SK-N-SH treated with all-trans-retinoic acid at 6 μM for 48 hours (cell line): ENCODE measurements around the gene PDIA4.

ENCODE experiments used
- ATAC-seq: fragments of 200-7000 bp; cut with Tn5 transposase; 3 replicates; pipeline ENCODE4 v1.9.1; 2020; ENCODE audit warnings: mild to moderate bottlenecking, moderate library complexity
- ARNTL ChIP-seq: fragments of 450-650 bp; formaldehyde crosslinking; IDR thresholded peaks from 2 replicates; pipeline ENCODE4 v1.5.0; 2020; ENCODE audit warnings: low read depth, mild to moderate bottlenecking, moderate library complexity, borderline replicate concordance
- BACH2 ChIP-seq: fragments of 250-450 bp; sonication (Bioruptor Pico); IDR thresholded peaks from 2 replicates; pipeline ENCODE4 v1.9.0; 2021; ENCODE audit warnings: mild to moderate bottlenecking, borderline replicate concordance
- CSDC2 ChIP-seq: fragments of 250-450 bp; sonication (Bioruptor Pico); IDR thresholded peaks from 2 replicates; pipeline ENCODE4 v1.5.0; 2020; ENCODE audit warnings: mild to moderate bottlenecking, moderate library complexity
- ESRRG ChIP-seq: fragments of 250-450 bp; sonication (Bioruptor Pico); IDR thresholded peaks from 2 replicates; pipeline ENCODE4 v1.6.1; 2021; ENCODE audit warnings: mild to moderate bottlenecking
- ISL1 ChIP-seq: fragments of 250-450 bp; sonication (Bioruptor Pico); IDR thresholded peaks from 2 replicates; pipeline ENCODE4 v2.1.2; 2022; ENCODE audit warnings: mild to moderate bottlenecking, moderate library complexity
- OSR1 ChIP-seq: fragments of 250-450 bp; sonication (Bioruptor Pico); IDR thresholded peaks from 2 replicates; pipeline ENCODE4 v1.8.0; 2022; ENCODE audit warnings: moderate library complexity, mild to moderate bottlenecking, inconsistent platforms
- PPARA ChIP-seq: fragments of 250-450 bp; sonication (Bioruptor Pico); IDR thresholded peaks from 2 replicates; pipeline ENCODE4 v1.5.0; 2020; ENCODE audit warnings: mild to moderate bottlenecking, borderline replicate concordance
- RARB ChIP-seq: fragments of 250-450 bp; sonication (Bioruptor Pico); IDR thresholded peaks from 2 replicates; pipeline ENCODE4 v1.8.0; 2021; ENCODE audit warnings: mild to moderate bottlenecking, moderate library complexity
- TCF4 ChIP-seq: fragments of 250-450 bp; sonication (Bioruptor Pico); IDR thresholded peaks from 2 replicates; pipeline ENCODE4 v1.8.0; 2021; ENCODE audit warnings: mild to moderate bottlenecking, moderate library complexity, borderline replicate concordance
- TOX ChIP-seq: fragments of 250-450 bp; sonication (Bioruptor Pico); IDR thresholded peaks from 2 replicates; pipeline ENCODE4 v1.8.0; 2021; ENCODE audit warnings: mild to moderate bottlenecking, moderate library complexity, borderline replicate concordance
- TSHZ2 ChIP-seq: fragments of 250-450 bp; sonication (Bioruptor Pico); IDR thresholded peaks from 2 replicates; pipeline ENCODE4 v1.5.0; 2020; ENCODE audit warnings: mild to moderate bottlenecking, moderate library complexity
- ZC3H10 ChIP-seq: fragments of 250-450 bp; sonication (Bioruptor Pico); IDR thresholded peaks from 2 replicates; pipeline ENCODE4 v1.5.1; 2021; ENCODE audit warnings: mild to moderate bottlenecking, moderate library complexity
- ZFP3 ChIP-seq: fragments of 250-450 bp; sonication (Bioruptor Pico); IDR thresholded peaks from 2 replicates; pipeline ENCODE4 v1.5.0; 2020; ENCODE audit warnings: mild to moderate bottlenecking, moderate library complexity
- ZFP30 ChIP-seq: fragments of 450-650 bp; formaldehyde crosslinking; IDR thresholded peaks from 2 replicates; pipeline ENCODE4 v1.5.0; 2022; ENCODE audit warnings: mild to moderate bottlenecking, moderate library complexity
- ZNF565 ChIP-seq: fragments of 450-650 bp; formaldehyde crosslinking; conservative IDR thresholded peaks from 2 replicates; pipeline ENCODE4 v1.5.0; 2020; ENCODE audit warnings: low read depth, mild to moderate bottlenecking, moderate library complexity
- ZNF70 ChIP-seq: fragments of 450-650 bp; formaldehyde crosslinking; IDR thresholded peaks from 2 replicates; pipeline ENCODE4 v1.5.0; 2020; ENCODE audit warnings: mild to moderate bottlenecking, moderate library complexity
- ZNF8 ChIP-seq: fragments of 450-650 bp; formaldehyde crosslinking; IDR thresholded peaks from 2 replicates; pipeline ENCODE4 v1.5.0; 2020; ENCODE audit warnings: mild to moderate bottlenecking, moderate library complexity
- TF ChIP-seq, protein P1 (sequence below): fragments of 250-450 bp; sonication (Bioruptor Pico); IDR thresholded peaks from 2 replicates; pipeline ENCODE4 v1.8.0; 2020; ENCODE audit warnings: mild to moderate bottlenecking, moderate library complexity, borderline replicate concordance
- TF ChIP-seq, protein P2 (sequence below): fragments of 250-450 bp; sonication (Bioruptor Pico); IDR thresholded peaks from 2 replicates; pipeline ENCODE4 v1.5.1; 2021; ENCODE audit warnings: mild to moderate bottlenecking, moderate library complexity
- TF ChIP-seq, protein P3 (sequence below): fragments of 250-450 bp; sonication (Bioruptor Pico); IDR thresholded peaks from 2 replicates; pipeline ENCODE4 v1.5.1; 2020; ENCODE audit warnings: low read depth, mild to moderate bottlenecking, moderate library complexity
- TF ChIP-seq, protein P4 (sequence below): fragments of 250-450 bp; sonication (Bioruptor Pico); IDR thresholded peaks from 2 replicates; pipeline ENCODE4 v1.8.0; 2021; ENCODE audit warnings: low read depth, mild to moderate bottlenecking, moderate library complexity, borderline replicate concordance

The PDIA4 gene

DNA sequence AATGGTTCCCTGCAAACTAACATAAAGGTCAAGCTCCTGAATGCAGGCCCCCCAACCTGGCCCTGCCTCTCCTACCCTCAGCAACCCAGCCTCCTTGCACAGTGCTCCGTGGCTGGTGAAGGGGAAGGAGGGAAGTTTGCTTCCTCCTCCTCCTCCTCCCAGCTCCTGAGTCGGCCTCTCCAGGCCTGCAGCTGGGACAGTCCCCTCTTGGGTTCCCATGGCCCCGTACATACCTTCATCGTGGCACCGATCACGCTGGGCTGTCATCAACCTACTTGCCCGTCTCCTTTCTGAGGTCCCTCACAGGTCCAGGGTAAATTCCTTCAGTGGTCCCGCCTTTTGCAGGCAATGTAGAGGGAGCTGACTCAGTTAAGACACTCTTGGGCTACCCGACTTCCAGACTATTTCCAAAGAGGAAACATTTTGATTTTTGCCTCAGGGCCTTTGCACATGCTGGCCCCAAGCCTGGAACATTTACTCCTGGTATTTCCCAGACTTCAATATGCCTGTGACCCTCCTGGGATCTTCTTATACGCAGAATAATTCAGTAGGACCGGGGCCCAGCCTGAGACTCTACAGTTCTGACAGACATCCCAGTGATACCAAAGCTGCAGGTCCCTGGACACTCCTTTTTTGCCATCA, 26.8 kb downstream of the PDIA4 start:
- no peak for ATAC-seq
- TF ChIP-seq, protein P1, sequence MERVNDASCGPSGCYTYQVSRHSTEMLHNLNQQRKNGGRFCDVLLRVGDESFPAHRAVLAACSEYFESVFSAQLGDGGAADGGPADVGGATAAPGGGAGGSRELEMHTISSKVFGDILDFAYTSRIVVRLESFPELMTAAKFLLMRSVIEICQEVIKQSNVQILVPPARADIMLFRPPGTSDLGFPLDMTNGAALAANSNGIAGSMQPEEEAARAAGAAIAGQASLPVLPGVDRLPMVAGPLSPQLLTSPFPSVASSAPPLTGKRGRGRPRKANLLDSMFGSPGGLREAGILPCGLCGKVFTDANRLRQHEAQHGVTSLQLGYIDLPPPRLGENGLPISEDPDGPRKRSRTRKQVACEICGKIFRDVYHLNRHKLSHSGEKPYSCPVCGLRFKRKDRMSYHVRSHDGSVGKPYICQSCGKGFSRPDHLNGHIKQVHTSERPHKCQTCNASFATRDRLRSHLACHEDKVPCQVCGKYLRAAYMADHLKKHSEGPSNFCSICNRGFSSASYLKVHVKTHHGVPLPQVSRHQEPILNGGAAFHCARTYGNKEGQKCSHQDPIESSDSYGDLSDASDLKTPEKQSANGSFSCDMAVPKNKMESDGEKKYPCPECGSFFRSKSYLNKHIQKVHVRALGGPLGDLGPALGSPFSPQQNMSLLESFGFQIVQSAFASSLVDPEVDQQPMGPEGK (CRISPR knock-in tag) = no peak
- TF ChIP-seq PPARA = no peak
- no peak for TF ChIP-seq ZNF70
- TF ChIP-seq TSHZ2 (CRISPR knock-in tag) = no peak
- TF ChIP-seq, protein P2, sequence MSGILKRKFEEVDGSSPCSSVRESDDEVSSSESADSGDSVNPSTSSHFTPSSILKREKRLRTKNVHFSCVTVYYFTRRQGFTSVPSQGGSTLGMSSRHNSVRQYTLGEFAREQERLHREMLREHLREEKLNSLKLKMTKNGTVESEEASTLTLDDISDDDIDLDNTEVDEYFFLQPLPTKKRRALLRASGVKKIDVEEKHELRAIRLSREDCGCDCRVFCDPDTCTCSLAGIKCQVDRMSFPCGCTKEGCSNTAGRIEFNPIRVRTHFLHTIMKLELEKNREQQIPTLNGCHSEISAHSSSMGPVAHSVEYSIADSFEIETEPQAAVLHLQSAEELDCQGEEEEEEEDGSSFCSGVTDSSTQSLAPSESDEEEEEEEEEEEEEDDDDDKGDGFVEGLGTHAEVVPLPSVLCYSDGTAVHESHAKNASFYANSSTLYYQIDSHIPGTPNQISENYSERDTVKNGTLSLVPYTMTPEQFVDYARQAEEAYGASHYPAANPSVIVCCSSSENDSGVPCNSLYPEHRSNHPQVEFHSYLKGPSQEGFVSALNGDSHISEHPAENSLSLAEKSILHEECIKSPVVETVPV = no peak
- no peak for TF ChIP-seq CSDC2 (CRISPR knock-in tag)
- TF ChIP-seq ESRRG (CRISPR knock-in tag) = no peak
- TF ChIP-seq ZFP3 (CRISPR knock-in tag) = no peak
- TF ChIP-seq ZFP30 (CRISPR knock-in tag) = no peak
- TF ChIP-seq, protein P3, sequence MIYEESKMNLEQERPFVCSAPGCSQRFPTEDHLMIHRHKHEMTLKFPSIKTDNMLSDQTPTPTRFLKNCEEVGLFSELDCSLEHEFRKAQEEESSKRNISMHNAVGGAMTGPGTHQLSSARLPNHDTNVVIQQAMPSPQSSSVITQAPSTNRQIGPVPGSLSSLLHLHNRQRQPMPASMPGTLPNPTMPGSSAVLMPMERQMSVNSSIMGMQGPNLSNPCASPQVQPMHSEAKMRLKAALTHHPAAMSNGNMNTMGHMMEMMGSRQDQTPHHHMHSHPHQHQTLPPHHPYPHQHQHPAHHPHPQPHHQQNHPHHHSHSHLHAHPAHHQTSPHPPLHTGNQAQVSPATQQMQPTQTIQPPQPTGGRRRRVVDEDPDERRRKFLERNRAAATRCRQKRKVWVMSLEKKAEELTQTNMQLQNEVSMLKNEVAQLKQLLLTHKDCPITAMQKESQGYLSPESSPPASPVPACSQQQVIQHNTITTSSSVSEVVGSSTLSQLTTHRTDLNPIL (CRISPR knock-in tag) = no peak
- no peak for TF ChIP-seq ZC3H10
- no peak for TF ChIP-seq ZNF8
- no peak for TF ChIP-seq RARB
- TF ChIP-seq ARNTL (CRISPR knock-in tag) = no peak
- TF ChIP-seq TOX = no peak
- TF ChIP-seq, protein P4, sequence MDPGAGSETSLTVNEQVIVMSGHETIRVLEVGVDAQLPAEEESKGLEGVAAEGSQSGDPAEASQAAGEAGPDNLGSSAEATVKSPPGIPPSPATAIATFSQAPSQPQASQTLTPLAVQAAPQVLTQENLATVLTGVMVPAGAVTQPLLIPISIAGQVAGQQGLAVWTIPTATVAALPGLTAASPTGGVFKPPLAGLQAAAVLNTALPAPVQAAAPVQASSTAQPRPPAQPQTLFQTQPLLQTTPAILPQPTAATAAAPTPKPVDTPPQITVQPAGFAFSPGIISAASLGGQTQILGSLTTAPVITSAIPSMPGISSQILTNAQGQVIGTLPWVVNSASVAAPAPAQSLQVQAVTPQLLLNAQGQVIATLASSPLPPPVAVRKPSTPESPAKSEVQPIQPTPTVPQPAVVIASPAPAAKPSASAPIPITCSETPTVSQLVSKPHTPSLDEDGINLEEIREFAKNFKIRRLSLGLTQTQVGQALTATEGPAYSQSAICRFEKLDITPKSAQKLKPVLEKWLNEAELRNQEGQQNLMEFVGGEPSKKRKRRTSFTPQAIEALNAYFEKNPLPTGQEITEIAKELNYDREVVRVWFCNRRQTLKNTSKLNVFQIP (CRISPR knock-in tag) = no peak
- TF ChIP-seq ISL1 (CRISPR knock-in tag) = no peak
- no peak for TF ChIP-seq TCF4 (CRISPR knock-in tag)
- TF ChIP-seq OSR1 = no peak

DNA sequence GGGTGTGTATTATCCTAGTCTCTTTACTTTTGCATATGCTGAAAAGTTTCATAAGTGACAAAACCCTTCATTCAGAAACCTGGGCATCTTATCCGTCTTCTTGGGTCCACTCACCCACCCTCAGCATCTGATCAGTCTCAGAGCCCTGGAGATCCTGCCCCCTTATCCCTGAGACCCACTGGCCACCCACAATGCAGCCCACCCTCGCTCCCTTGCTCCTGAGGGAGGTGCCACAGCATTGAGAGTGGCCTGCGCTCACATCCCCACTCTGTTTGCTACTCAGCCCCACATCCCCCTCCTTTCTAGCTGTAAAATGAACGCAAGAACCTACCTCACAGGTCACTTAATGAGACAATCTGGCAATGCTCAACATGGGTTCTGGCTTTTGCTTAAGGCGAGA, 27.3 kb downstream of the PDIA4 start:
- no peak for TF ChIP-seq ZNF565
- ATAC-seq = no peak

- no peak for ATAC-seq
- TF ChIP-seq, protein P4 (CRISPR knock-in tag) = no peak
- TF ChIP-seq CSDC2 (CRISPR knock-in tag) (no peak), BACH2 (no peak), ZNF70 (no peak), ZFP3 (CRISPR knock-in tag) (no peak), TSHZ2 (CRISPR knock-in tag) (no peak)
- TF ChIP-seq, protein P2 = no peak
- TF ChIP-seq, protein P1 (CRISPR knock-in tag) = no peak
Observed at GRCh38 chr7:148999192-148999591, 29.1 kb downstream of the PDIA4 start.
